BLaER1 (cell line): ENCODE measurements around the gene SIAH1.
"Not testable (repeated sequence)": the region's sequence is repeated elsewhere in the genome, so short reads cannot be mapped to it uniquely, and the experiment has no call there.

Experiments used
- H3K27ac ChIP-seq: shearing (Covaris generic); formaldehyde crosslinking; 2 replicates; pipeline ENCODE4 v1.8.1; 2022
- H3K27me3 ChIP-seq: shearing (Covaris generic); formaldehyde crosslinking; 2 replicates; pipeline ENCODE4 v1.8.1; 2022
- H3K36me3 ChIP-seq: shearing (Covaris generic); formaldehyde crosslinking; 2 replicates; pipeline ENCODE4 v1.8.1; 2022
- H3K4me1 ChIP-seq: shearing (Covaris generic); formaldehyde crosslinking; 2 replicates; pipeline ENCODE4 v1.8.1; 2022
- H3K4me2 ChIP-seq: shearing (Covaris generic); formaldehyde crosslinking; 2 replicates; pipeline ENCODE4 v1.8.1; 2022
- H3K4me3 ChIP-seq: shearing (Covaris generic); formaldehyde crosslinking; 2 replicates; pipeline ENCODE4 v1.8.1; 2022
- H3K9ac ChIP-seq: shearing (Covaris generic); formaldehyde crosslinking; 2 replicates; pipeline ENCODE4 v1.8.1; 2022
- H3K9me3 ChIP-seq: shearing (Covaris generic); formaldehyde crosslinking; 2 replicates; pipeline ENCODE4 v1.8.1; 2022
- H4K20me1 ChIP-seq: shearing (Covaris generic); formaldehyde crosslinking; 2 replicates; pipeline ENCODE4 v1.8.1; 2022
- Cebpa-rat ChIP-seq: shearing (Covaris generic); IDR thresholded peaks from 2 replicates; pipeline ENCODE4 v1.8.1; 2022

The SIAH1 gene

GRCh38 chr16:48318630-48319029, 66.6 kb downstream of the SIAH1 start:
- Histone ChIP-seq H3K36me3 (peaks cover 61% of the 10 kb centered on the region), H3K4me3 (peak overlapping the region; percentile 39; the same call in 1 of the 2 replicates), H3K27ac (peak overlapping the region; percentile 80), H3K4me1 (peaks cover 56% of the 10 kb centered on the region), H3K4me2 (peak overlapping the region; percentile 79), H3K9ac (peak overlapping the region; percentile 50; the same call in 1 of the 2 replicates), H4K20me1 (no peaks in the 10 kb centered on the region), H3K27me3 (no peaks in the 10 kb centered on the region), H3K9me3 (peaks cover 18% of the 10 kb centered on the region)
- TF ChIP-seq Cebpa-rat, result no peak

GRCh38 chr16:48317614-48318315, 67.4 kb downstream of the SIAH1 start:
- peak overlapping the region; percentile 79 for H3K4me2 ChIP-seq
- no peaks in the 10 kb centered on the region for H4K20me1 ChIP-seq
- peaks cover 68% of the 10 kb centered on the region for H3K36me3 ChIP-seq
- peak overlapping the region; percentile 50; the same call in 1 of the 2 replicates for H3K9ac ChIP-seq
- H3K27me3 ChIP-seq, result no peaks in the 10 kb centered on the region
- peak overlapping the region; percentile 80 for H3K27ac ChIP-seq
- H3K4me1 ChIP-seq, result peaks cover 48% of the 10 kb centered on the region
- H3K9me3 ChIP-seq, result peaks cover 26% of the 10 kb centered on the region
- no peak for TF ChIP-seq Cebpa-rat
- H3K4me3 ChIP-seq, result peak overlapping the region; percentile 39; the same call in 1 of the 2 replicates

DNA sequence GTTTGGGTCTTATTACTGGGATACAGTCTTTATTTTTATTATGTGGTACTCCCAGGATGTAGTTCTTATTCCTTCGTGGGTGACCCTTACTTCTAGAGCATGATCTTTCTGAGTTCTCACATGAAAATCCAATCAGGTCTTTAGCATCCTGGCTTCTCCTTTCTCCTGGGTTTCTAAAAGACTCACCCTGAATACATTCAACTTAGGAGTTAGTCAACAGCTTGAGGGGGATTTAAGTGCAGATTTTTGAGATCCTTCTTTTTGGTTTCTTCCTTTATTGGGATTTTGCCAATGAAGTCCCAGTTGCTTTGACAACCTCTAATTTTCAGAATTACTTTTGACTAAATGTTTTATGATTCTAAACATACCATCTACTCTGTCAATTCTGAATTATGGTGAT, 68.2 kb downstream of the SIAH1 start:
- H3K27me3 ChIP-seq, result no peaks in the 10 kb centered on the region
- H3K27ac ChIP-seq, result peak overlapping the region; percentile 80
- peaks cover 41% of the 10 kb centered on the region for H3K4me1 ChIP-seq
- H3K4me3 ChIP-seq, result no peak overlapping the region
- H3K36me3 ChIP-seq, result peaks cover 68% of the 10 kb centered on the region
- no peak for TF ChIP-seq Cebpa-rat
- peak overlapping the region; percentile 79; the same call in 1 of the 2 replicates for H3K4me2 ChIP-seq
- H3K9me3 ChIP-seq, result peaks cover 34% of the 10 kb centered on the region
- no peak overlapping the region for H3K9ac ChIP-seq
- no peaks in the 10 kb centered on the region for H4K20me1 ChIP-seq

DNA sequence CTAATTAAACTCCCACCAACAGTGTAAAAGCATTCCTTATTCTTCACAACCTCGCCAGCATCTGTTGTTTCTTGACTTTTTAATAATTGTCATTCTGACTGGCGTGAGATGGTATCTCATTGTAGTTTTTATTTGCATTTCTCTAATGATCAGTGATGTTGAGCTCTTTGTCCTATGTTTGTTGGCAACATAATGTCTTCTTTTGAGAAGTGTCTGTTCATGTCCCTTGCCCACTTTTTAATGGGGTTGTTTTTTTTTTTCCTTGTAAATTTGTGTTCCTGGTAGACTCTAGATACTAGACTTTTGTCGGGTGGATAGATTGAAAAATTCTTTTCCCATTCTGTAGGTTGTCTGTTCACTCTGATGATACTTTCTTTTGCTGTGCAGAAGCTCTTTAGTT, 71.3 kb downstream of the SIAH1 start:
- H3K4me3 ChIP-seq, H4K20me1 ChIP-seq, H3K4me2 ChIP-seq, H3K9ac ChIP-seq, H3K27me3 ChIP-seq, H3K27ac ChIP-seq: not testable (repeated sequence)
- Histone ChIP-seq H3K36me3 (peaks cover 75% of the 10 kb centered on the region), H3K9me3 (peaks cover 61% of the 10 kb centered on the region), H3K4me1 (peaks cover 24% of the 10 kb centered on the region)

GRCh38 chr16:48310908-48311641, 74.1 kb downstream of the SIAH1 start:
- H3K9ac ChIP-seq, result no peak overlapping the region
- no peak for TF ChIP-seq Cebpa-rat
- no peak overlapping the region for H3K4me2 ChIP-seq
- no peak overlapping the region for H3K27ac ChIP-seq
- H4K20me1 ChIP-seq, result no peaks in the 10 kb centered on the region
- H3K36me3 ChIP-seq, result peaks cover 82% of the 10 kb centered on the region
- no peaks in the 10 kb centered on the region for H3K27me3 ChIP-seq
- peak overlapping the region; percentile 39; the same call in 1 of the 2 replicates for H3K4me3 ChIP-seq
- peaks cover 12% of the 10 kb centered on the region for H3K4me1 ChIP-seq
- H3K9me3 ChIP-seq, result peaks cover 70% of the 10 kb centered on the region
